GM23338 (cell line): Measurements from ENCODE around the gene SORCS3. TPM values are rescaled to one million over a fixed set of nuclear protein-coding genes. Genes with fewer than 3 reads are reported as not detected.

Experiments used
- ATAC-seq: fragments of 200-7000 bp; cut with Tn5 transposase; 3 replicates; pipeline ENCODE4 v1.9.1; 2020
- DNase-seq: peaks from one replicate; pipeline ENCODE4 v3.0.0-alpha.2; 2015; ENCODE audit warnings: low spot score
- H2AFZ ChIP-seq: fragments of 200-600 bp; sonication (generic); 2 replicates; pipeline ENCODE4 v1.8.0; 2016; ENCODE audit warnings: antibody characterized with exemption, mild to moderate bottlenecking, moderate library complexity
- H3F3A ChIP-seq: fragments of 200-600 bp; sonication (generic); replicated peaks from 2 replicates; pipeline ENCODE4 v1.8.0; 2017; ENCODE audit warnings: antibody characterized with exemption, mixed run types, low read depth
- H3K27ac ChIP-seq: fragments of 200-600 bp; sonication (generic); 2 replicates; pipeline ENCODE4 v1.6.1; 2016; ENCODE audit warnings: low read depth
- H3K27me3 ChIP-seq: fragments of 200-600 bp; sonication (generic); 2 replicates; pipeline ENCODE4 v1.8.0; 2016; ENCODE audit warnings: mild to moderate bottlenecking, mixed run types, moderate library complexity; ENCODE audit not compliant: insufficient read depth
- H3K36me3 ChIP-seq: fragments of 200-600 bp; sonication (generic); 2 replicates; pipeline ENCODE4 v1.8.0; 2016; ENCODE audit warnings: mild to moderate bottlenecking; ENCODE audit not compliant: insufficient read depth
- H3K4me1 ChIP-seq: fragments of 200-600 bp; sonication (generic); 2 replicates; pipeline ENCODE4 v1.8.0; 2016; ENCODE audit warnings: mild to moderate bottlenecking, moderate library complexity; ENCODE audit not compliant: insufficient read depth
- H3K4me2 ChIP-seq: fragments of 200-600 bp; sonication (generic); 2 replicates; pipeline ENCODE4 v1.7.1; 2017; ENCODE audit warnings: mixed run types
- H3K4me3 ChIP-seq: fragments of 200-600 bp; sonication (generic); 2 replicates; pipeline ENCODE4 v1.6.1; 2016; ENCODE audit warnings: mixed run types
- H3K79me2 ChIP-seq: fragments of 200-600 bp; sonication (generic); replicated peaks from 2 replicates; pipeline ENCODE4 v1.8.0; 2017; ENCODE audit warnings: mild to moderate bottlenecking; ENCODE audit not compliant: insufficient read depth
- H3K9me2 ChIP-seq: fragments of 200-600 bp; sonication (generic); 2 replicates; pipeline ENCODE4 v1.8.0; 2017; ENCODE audit not compliant: insufficient read depth
- H4K20me1 ChIP-seq: fragments of 200-600 bp; sonication (generic); replicated peaks from 2 replicates; pipeline ENCODE4 v1.8.0; 2017; ENCODE audit warnings: mild to moderate bottlenecking; ENCODE audit not compliant: insufficient read depth
- H3K27ac Mint-ChIP-seq: 2 replicates; pipeline ENCODE4 v1.8.0; 2020; ENCODE audit warnings: inconsistent platforms, mild to moderate bottlenecking, moderate library complexity, mixed read lengths
- H3K27me3 Mint-ChIP-seq: 3 replicates; pipeline ENCODE4 v1.8.0; 2022; ENCODE audit warnings: low read depth, mild to moderate bottlenecking, moderate library complexity, mixed read lengths, inconsistent platforms; ENCODE audit not compliant: insufficient read depth, poor library complexity
- H3K36me3 Mint-ChIP-seq: 3 replicates; pipeline ENCODE4 v1.8.0; 2021; ENCODE audit warnings: low read depth, mild to moderate bottlenecking, inconsistent platforms, moderate library complexity, mixed read lengths
- H3K4me1 Mint-ChIP-seq: 3 replicates; pipeline ENCODE4 v1.8.0; 2020; ENCODE audit warnings: mild to moderate bottlenecking, inconsistent platforms, mixed read lengths
- H3K4me3 Mint-ChIP-seq: 3 replicates; pipeline ENCODE4 v1.8.0; 2021; ENCODE audit warnings: moderate library complexity, mild to moderate bottlenecking, inconsistent platforms, mixed read lengths
- H3K9me3 Mint-ChIP-seq: 3 replicates; pipeline ENCODE4 v1.8.0; 2020; ENCODE audit warnings: moderate library complexity, mild to moderate bottlenecking, inconsistent platforms, mixed read lengths
- ETS1 ChIP-seq: IDR thresholded peaks from 2 replicates; pipeline ENCODE4 v1.6.1; 2016; ENCODE audit warnings: antibody characterized with exemption
- JUNB ChIP-seq: IDR thresholded peaks from one replicate; pipeline ENCODE4 v1.6.1; 2016; ENCODE audit warnings: antibody characterized with exemption; ENCODE audit not compliant: unreplicated experiment
- POLR2AphosphoS5 ChIP-seq: IDR thresholded peaks from 2 replicates; pipeline ENCODE4 v1.6.1; 2016; ENCODE audit warnings: antibody characterized with exemption, low read depth
- REST ChIP-seq: IDR thresholded peaks from one replicate; pipeline ENCODE4 v1.6.1; 2018; ENCODE audit warnings: antibody characterized with exemption; ENCODE audit not compliant: unreplicated experiment
- STAT1 ChIP-seq: IDR thresholded peaks from one replicate; pipeline ENCODE4 v1.6.1; 2016; ENCODE audit warnings: antibody characterized with exemption; ENCODE audit not compliant: unreplicated experiment
- ZNF331 ChIP-seq: fragments of 250-450 bp; sonication (Bioruptor Pico); IDR thresholded peaks from 2 replicates; pipeline ENCODE4 v1.5.0; 2020; ENCODE audit warnings: low read depth, mild to moderate bottlenecking, moderate library complexity
- ZNF462 ChIP-seq: fragments of 250-450 bp; sonication (Bioruptor Pico); IDR thresholded peaks from 2 replicates; pipeline ENCODE4 v1.5.0; 2020; ENCODE audit warnings: mild to moderate bottlenecking, moderate library complexity
- polyA plus RNA-seq: library from polyadenylated mRNA; unstranded; fragments of >200 nt; fragmentation: Nextera tagmentation; extraction: Ambion mirVana; gene quantifications from 2 replicates; pipeline ENCODE4 v1.2.1, GENCODE V29; 2016
- total RNA-seq: library from RNA; depleted of rRNA; stranded (reverse); fragments of >200 nt; shearing (Covaris generic); gene quantifications from 2 replicates; pipeline ENCODE4 v1.2.3, GENCODE V29; 2014

Gene SORCS3
- total and polyA plus RNA-seq, 2 experiments from 2014 or later, result 0.37 to 1.4 TPM

GRCh38 chr10:104617831-104618230 lies 23.3 kb upstream of the SORCS3 start:
- no peaks in the 10 kb centered on the region for H3K36me3 Mint-ChIP-seq
- peaks cover 3% of the 10 kb centered on the region; the same call in 2 of the 3 replicates for H3K9me3 Mint-ChIP-seq
- no peaks in the 10 kb centered on the region for H3F3A ChIP-seq
- no peak overlapping the region for H3K27ac Mint-ChIP-seq
- H4K20me1 ChIP-seq, result no peaks in the 10 kb centered on the region
- no peaks in the 10 kb centered on the region for H3K4me1 Mint-ChIP-seq
- ATAC-seq (no peak), DNase-seq (no peak)
- TF ChIP-seq ZNF331 (no peak), STAT1 (no peak), REST (no peak), POLR2AphosphoS5 (no peak), ZNF462 (CRISPR knock-in tag) (no peak), JUNB (no peak), ETS1 (no peak)
- H3K36me3 ChIP-seq, result no peaks in the 10 kb centered on the region
- no peaks in the 10 kb centered on the region for H3K27me3 Mint-ChIP-seq
- H2AFZ ChIP-seq, result no peak overlapping the region
- H3K9me2 ChIP-seq, result peaks cover 4% of the 10 kb centered on the region; the same call in 1 of the 2 replicates
- H3K27me3 ChIP-seq, result no peaks in the 10 kb centered on the region
- no peak overlapping the region for H3K4me3 ChIP-seq
- no peaks in the 10 kb centered on the region for H3K79me2 ChIP-seq
- no peak overlapping the region for H3K4me3 Mint-ChIP-seq
- H3K4me1 ChIP-seq, result no peaks in the 10 kb centered on the region
- no peak overlapping the region for H3K4me2 ChIP-seq
- H3K27ac ChIP-seq, result no peak overlapping the region
